Endothelial cell of umbilical vein (primary cell): ENCODE data around the gene FCSK. TPM values are rescaled to one million over a fixed set of nuclear protein-coding genes. Genes with fewer than 3 reads are reported as not detected.

Source experiments
- BruUV-seq: library from RNA; stranded (reverse); fragments of 400-500 nt; replicated peaks from 2 replicates; lab custom pipeline; 2021; lab: Mats Ljungman, UMichigan
- CTCF ChIA-PET: fragments of 300-600, 350-600 bp; sonication (Branson Sonifier 250); formaldehyde crosslinking; loops from one replicate; lab custom pipeline; 2021; ENCODE audit warnings: antibody characterized with exemption, inconsistent platforms; lab: Charles Lee
- POLR2A ChIA-PET: fragments of 300-600, 350-600 bp; sonication (Branson Sonifier 250); formaldehyde crosslinking; loops from one replicate; lab custom pipeline; 2021; ENCODE audit warnings: antibody characterized with exemption, inconsistent platforms; lab: Charles Lee
- DNase-seq: peaks from one replicate; pipeline ENCODE4 v3.0.0-alpha.2; 2011; ENCODE audit warnings: low read depth, low spot score
- FAIRE-seq: peaks from 2 replicates; lab custom pipeline; 2011; peaks lifted over from hg19 to GRCh38; lab: Jason Lieb, UNC
- H2AFZ ChIP-seq: 2 replicates; pipeline ENCODE4 v1.6.0; 2012; ENCODE audit warnings: low read depth, low read length, control low read depth, inconsistent platforms
- H3K27ac ChIP-seq: 2 replicates; pipeline ENCODE4 v1.5.1; 2011; ENCODE audit warnings: low read depth, mild to moderate bottlenecking, control low read depth, low read length, moderate library complexity; ENCODE audit not compliant: insufficient read depth
- H3K27me3 ChIP-seq, 2 experiments: 2 replicates each; pipeline versions ENCODE4 v1.6.0 to v1.6.1; 2011; ENCODE audit warnings: low read length in 2 of 2, mixed read lengths in 1 of 2; ENCODE audit not compliant: control insufficient read depth in 2 of 2, insufficient read depth in 2 of 2
- H3K36me3 ChIP-seq, 2 experiments: 2 replicates in 1 of 2; 3 replicates in 1 of 2; pipeline ENCODE4 v1.5.1; 2011; ENCODE audit warnings: low read length in 2 of 2, mild to moderate bottlenecking in 1 of 2, moderate library complexity in 1 of 2; ENCODE audit not compliant: control insufficient read depth in 2 of 2, insufficient read depth in 2 of 2; ENCODE audit errors: extremely low read depth in 1 of 2
- H3K4me1 ChIP-seq: 3 replicates; pipeline ENCODE4 v1.5.1; 2011; ENCODE audit warnings: mild to moderate bottlenecking, low read length; ENCODE audit not compliant: control insufficient read depth, insufficient read depth; ENCODE audit errors: extremely low read depth
- H3K4me2 ChIP-seq: 2 replicates; pipeline ENCODE4 v1.6.1; 2011; ENCODE audit warnings: low read length, control low read depth, mixed read lengths; ENCODE audit not compliant: insufficient read depth
- H3K4me3 ChIP-seq, 3 experiments: fragments of 200-600 bp in 1 of 3; sonication (generic), shearing (Covaris generic) in 1 of 3; replicated peaks in 1 of 3; 2 replicates each; pipeline ENCODE4 v1.5.1; 2011 to 2016; ENCODE audit warnings: control low read depth in 3 of 3, low read length in 3 of 3, mild to moderate bottlenecking in 2 of 3, inconsistent platforms in 1 of 3, low read depth in 1 of 3, moderate library complexity in 1 of 3; ENCODE audit not compliant: insufficient read depth in 1 of 3
- H3K79me2 ChIP-seq: 2 replicates; pipeline ENCODE4 v1.6.0; 2012; ENCODE audit warnings: low read length, inconsistent platforms; ENCODE audit not compliant: control insufficient read depth, insufficient read depth
- H3K9ac ChIP-seq: replicated peaks from 2 replicates; pipeline ENCODE3; 2011; ENCODE audit warnings: low read length, control low read depth; ENCODE audit not compliant: insufficient read depth; ENCODE audit errors: extremely low read depth
- H3K9me1 ChIP-seq: replicated peaks from 3 replicates; pipeline ENCODE4 v1.6.0; 2011; ENCODE audit warnings: mild to moderate bottlenecking, low read length; ENCODE audit not compliant: control insufficient read depth, insufficient read depth; ENCODE audit errors: extremely low read depth
- H3K9me3 ChIP-seq: replicated peaks from 2 replicates; pipeline ENCODE4 v1.5.1; 2012; ENCODE audit warnings: low read length, inconsistent platforms; ENCODE audit not compliant: control insufficient read depth, insufficient read depth
- H4K20me1 ChIP-seq: replicated peaks from 2 replicates; pipeline ENCODE3; 2011; ENCODE audit warnings: mild to moderate bottlenecking, low read length; ENCODE audit not compliant: control insufficient read depth, insufficient read depth; ENCODE audit errors: extremely low read depth
- EZH2 ChIP-seq: IDR thresholded peaks from 2 replicates; pipeline ENCODE4 v1.6.1; 2012; ENCODE audit warnings: borderline replicate concordance, low read depth, mild to moderate bottlenecking, moderate library complexity, low read length, inconsistent platforms; ENCODE audit not compliant: severe bottlenecking
- FOS ChIP-seq: IDR thresholded peaks from 2 replicates; pipeline ENCODE4 v1.6.1; 2011; ENCODE audit warnings: mild to moderate bottlenecking, low read length, moderate library complexity, borderline replicate concordance; ENCODE audit not compliant: insufficient read depth
- GATA2 ChIP-seq: IDR thresholded peaks from 2 replicates; pipeline ENCODE4 v1.7.0; 2011; ENCODE audit warnings: low read depth, mild to moderate bottlenecking, moderate library complexity, mixed read lengths, low read length; ENCODE audit not compliant: insufficient read length, insufficient read depth
- JUN ChIP-seq: IDR thresholded peaks from 2 replicates; pipeline ENCODE4 v1.6.1; 2011; ENCODE audit warnings: borderline replicate concordance, low read depth; ENCODE audit not compliant: insufficient read length, insufficient read depth
- MYC ChIP-seq: IDR thresholded peaks from one replicate; pipeline ENCODE4 v1.6.1; 2011; ENCODE audit warnings: mild to moderate bottlenecking, low read depth, low read length
- POLR2A ChIP-seq: IDR thresholded peaks from 2 replicates; pipeline ENCODE4 v1.6.1; 2012; ENCODE audit warnings: low read depth, mild to moderate bottlenecking, control low read depth, low read length
- POLR2AphosphoS5 ChIP-seq: IDR thresholded peaks from 2 replicates; pipeline ENCODE4 v1.6.1; 2012; ENCODE audit warnings: low read depth, mild to moderate bottlenecking, control low read depth, low read length, moderate library complexity; ENCODE audit not compliant: insufficient read depth
- dilution Hi-C: fragments of 300-500 bp; cut with MboI; formaldehyde crosslinking; loops from one replicate; pipeline ENCODE4 v1.15.0; 2019; ENCODE audit warnings: low sequenced_read_pairs; ENCODE audit not compliant: extremely low pct_ligation_motif_present
- intact Hi-C: fragments of 100-400 bp; cut with micrococcal nuclease; formaldehyde crosslinking; loops from one replicate; pipeline ENCODE4 v1.10.0; 2022
- polyA plus RNA-seq, 4 experiments: library from polyadenylated mRNA; depleted of rRNA in 3 of 4; stranded (reverse) in 3 of 4; unstranded in 1 of 4; fragments of >200 nt; gene quantifications; 2 replicates each; pipeline versions ENCODE4 v1.2.1 to v1.2.3, GENCODE V29; 2011 to 2012; ENCODE audit warnings: missing spikeins in 1 of 4
- total RNA-seq: library from RNA; stranded (reverse); gene quantifications from 2 replicates; pipeline ENCODE4 v1.2.3, GENCODE V29; 2021
- TF ChIP-seq, protein P1 (sequence below): IDR thresholded peaks from 2 replicates; pipeline ENCODE4 v1.6.1; 2011; ENCODE audit not compliant: insufficient read depth, insufficient read length
- TF ChIP-seq, protein P2 (sequence below), 2 donors: IDR thresholded peaks; 1 replicate in 1 of 2; 2 replicates in 1 of 2; pipeline ENCODE4 v1.5.1; 2011; ENCODE audit warnings: low read length in 2 of 2, mild to moderate bottlenecking in 2 of 2, moderate library complexity in 2 of 2, control low read depth in 1 of 2, inconsistent platforms in 1 of 2, low read depth in 1 of 2; ENCODE audit not compliant: insufficient read depth in 1 of 2; ENCODE audit errors: extremely low read depth in 1 of 2

Gene FCSK
- total and polyA plus RNA-seq, 2 donors (not counting 3 experiments of a cell fraction or from before 2014, with no cell fraction given) = 12.4 to 18.0 TPM

DNA sequence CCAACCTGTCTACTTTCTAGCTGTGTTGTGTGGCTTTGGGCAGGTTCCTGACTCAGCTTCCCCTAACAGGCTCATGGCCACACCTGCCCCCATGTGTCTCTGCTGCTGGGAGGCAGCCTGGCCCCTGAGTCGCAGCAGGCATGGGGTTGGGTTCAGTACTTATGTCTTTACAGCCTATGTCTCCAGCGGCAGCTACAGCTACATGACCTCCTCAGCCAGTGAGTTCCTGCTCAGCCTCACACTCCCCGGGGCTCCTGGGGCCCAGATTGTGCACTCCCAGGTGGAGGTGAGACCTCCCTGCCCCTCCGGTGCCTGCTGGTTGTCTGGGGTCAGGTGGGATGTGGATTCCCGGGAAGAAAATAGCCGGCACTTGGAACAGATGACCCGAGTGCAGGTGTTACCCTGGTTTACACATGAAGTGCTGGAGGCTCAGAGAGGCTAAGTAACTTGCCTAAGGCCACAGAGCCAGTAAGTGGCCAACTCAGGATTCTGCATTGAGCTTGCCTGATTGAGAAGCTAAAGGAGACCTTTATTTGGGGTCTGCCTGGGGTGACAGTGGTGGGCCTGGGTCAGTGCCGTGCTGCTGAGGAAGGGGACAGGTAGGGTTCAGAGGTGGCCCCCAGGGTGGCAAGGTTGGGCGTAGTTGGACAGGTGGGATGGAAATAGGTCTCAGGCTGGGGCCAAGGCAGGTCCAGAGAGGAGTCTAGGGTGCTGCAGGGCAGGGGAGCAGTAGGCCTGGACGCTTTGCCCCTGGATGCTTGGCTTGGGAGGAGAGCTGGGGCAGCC lies 15.9 kb downstream of the FCSK start:
- Histone ChIP-seq H3K9me3 (no peaks in the 10 kb centered on the region), H3K9me1 (no peaks in the 10 kb centered on the region), H3K27me3 (no peaks in the 10 kb centered on the region), H2AFZ (no peak overlapping the region), H3K79me2 (no peaks in the 10 kb centered on the region), H4K20me1 (no peaks in the 10 kb centered on the region), H3K4me3 (no peak overlapping the region), H3K9ac (no peak overlapping the region), H3K36me3 (no peaks in the 10 kb centered on the region), H3K4me1 (no peaks in the 10 kb centered on the region), H3K4me2 (no peak overlapping the region), H3K27ac (no peak overlapping the region)
- ChIA-PET POLR2A (no interaction called here), CTCF (interaction anchor here (0.6 to 2.3 kb wide), 12 partner anchors 10 to 100 kb away, joined by 3 to 23 read pairs (median 5); partner anchors contain the start of gene FCSK)
- TF ChIP-seq FOS = no peak
- TF ChIP-seq, protein P1, sequence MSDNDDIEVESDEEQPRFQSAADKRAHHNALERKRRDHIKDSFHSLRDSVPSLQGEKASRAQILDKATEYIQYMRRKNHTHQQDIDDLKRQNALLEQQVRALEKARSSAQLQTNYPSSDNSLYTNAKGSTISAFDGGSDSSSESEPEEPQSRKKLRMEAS = no peak
- no peak for TF ChIP-seq EZH2
- TF ChIP-seq JUN = no peak
- TF ChIP-seq, protein P2, sequence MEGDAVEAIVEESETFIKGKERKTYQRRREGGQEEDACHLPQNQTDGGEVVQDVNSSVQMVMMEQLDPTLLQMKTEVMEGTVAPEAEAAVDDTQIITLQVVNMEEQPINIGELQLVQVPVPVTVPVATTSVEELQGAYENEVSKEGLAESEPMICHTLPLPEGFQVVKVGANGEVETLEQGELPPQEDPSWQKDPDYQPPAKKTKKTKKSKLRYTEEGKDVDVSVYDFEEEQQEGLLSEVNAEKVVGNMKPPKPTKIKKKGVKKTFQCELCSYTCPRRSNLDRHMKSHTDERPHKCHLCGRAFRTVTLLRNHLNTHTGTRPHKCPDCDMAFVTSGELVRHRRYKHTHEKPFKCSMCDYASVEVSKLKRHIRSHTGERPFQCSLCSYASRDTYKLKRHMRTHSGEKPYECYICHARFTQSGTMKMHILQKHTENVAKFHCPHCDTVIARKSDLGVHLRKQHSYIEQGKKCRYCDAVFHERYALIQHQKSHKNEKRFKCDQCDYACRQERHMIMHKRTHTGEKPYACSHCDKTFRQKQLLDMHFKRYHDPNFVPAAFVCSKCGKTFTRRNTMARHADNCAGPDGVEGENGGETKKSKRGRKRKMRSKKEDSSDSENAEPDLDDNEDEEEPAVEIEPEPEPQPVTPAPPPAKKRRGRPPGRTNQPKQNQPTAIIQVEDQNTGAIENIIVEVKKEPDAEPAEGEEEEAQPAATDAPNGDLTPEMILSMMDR (IDR thresholded peaks at IDR 0.05; ENCODE audit: extremely low read depth in 1 of 2, insufficient read depth in 1 of 2, low read depth in 1 of 2, low read length in 2 of 2) = no peak
- no peak for TF ChIP-seq POLR2A
- no peak for TF ChIP-seq MYC
- TF ChIP-seq POLR2AphosphoS5 = no peak
- no peak for TF ChIP-seq GATA2
- intact Hi-C loops (no loop called here), dilution Hi-C loops (no loop called here)
- FAIRE-seq (no peak), DNase-seq (no peak)
- BruUV-seq = no TSS peak
